MM.1S (cell line): ENCODE results near the gene CSF3.

Source experiments
- DNase-seq: peaks from one replicate; pipeline ENCODE4 v3.0.0-alpha.2; 2015
- H2AFZ ChIP-seq: fragments of 300-600 bp; sonication (generic); 2 replicates; pipeline ENCODE4 v1.6.0; 2016; ENCODE audit warnings: antibody characterized with exemption, low read length
- H3F3A ChIP-seq: fragments of 300-600 bp; sonication (generic); 2 replicates; pipeline ENCODE4 v1.6.1; 2016; ENCODE audit warnings: mild to moderate bottlenecking, antibody characterized with exemption, low read length, moderate library complexity, mixed read lengths; ENCODE audit not compliant: insufficient read depth
- H3K27ac ChIP-seq: fragments of 300-600 bp; sonication (generic); 2 replicates; pipeline ENCODE4 v1.5.1; 2016; ENCODE audit warnings: mild to moderate bottlenecking, low read length
- H3K27me3 ChIP-seq: fragments of 300-600 bp; sonication (generic); replicated peaks from 2 replicates; pipeline ENCODE4 v1.6.0; 2016; ENCODE audit warnings: low read length; ENCODE audit not compliant: insufficient read depth
- H3K36me3 ChIP-seq: fragments of 300-600 bp; sonication (generic); replicated peaks from 2 replicates; pipeline ENCODE4 v1.6.1; 2016; ENCODE audit warnings: mild to moderate bottlenecking, low read length, mixed read lengths; ENCODE audit not compliant: insufficient read depth
- H3K4me1 ChIP-seq: fragments of 300-600 bp; sonication (generic); 2 replicates; pipeline ENCODE4 v1.6.1; 2016; ENCODE audit warnings: low read length, mixed read lengths
- H3K4me2 ChIP-seq: fragments of 300-600 bp; sonication (generic); 2 replicates; pipeline ENCODE4 v1.6.0; 2016; ENCODE audit warnings: low read depth, low read length
- H3K4me3 ChIP-seq: fragments of 300-600 bp; sonication (generic); 2 replicates; pipeline ENCODE4 v1.5.1; 2016; ENCODE audit warnings: low read length, mixed read lengths
- H3K79me2 ChIP-seq: fragments of 300-600 bp; sonication (generic); 2 replicates; pipeline ENCODE4 v1.6.1; 2016; ENCODE audit warnings: mixed run types, low read length, mixed read lengths
- H3K9ac ChIP-seq: fragments of 300-600 bp; sonication (generic); 2 replicates; pipeline ENCODE4 v1.6.1; 2016; ENCODE audit warnings: low read length, mixed read lengths
- H3K9me2 ChIP-seq: fragments of 300-600 bp; sonication (generic); replicated peaks from 2 replicates; pipeline ENCODE4 v1.6.1; 2016; ENCODE audit warnings: mild to moderate bottlenecking, low read length, mixed read lengths; ENCODE audit not compliant: insufficient read depth
- H3K9me3 ChIP-seq: fragments of 300-600 bp; sonication (generic); replicated peaks from 2 replicates; pipeline ENCODE4 v1.6.1; 2016; ENCODE audit warnings: mild to moderate bottlenecking, low read length, mixed read lengths; ENCODE audit not compliant: insufficient read depth
- H4K20me1 ChIP-seq: fragments of 300-600 bp; sonication (generic); 2 replicates; pipeline ENCODE4 v1.6.1; 2016; ENCODE audit warnings: mild to moderate bottlenecking, low read length, moderate library complexity, mixed read lengths; ENCODE audit not compliant: insufficient read depth
- CTCF ChIP-seq: fragments of 300-600 bp; sonication (generic); IDR thresholded peaks from 2 replicates; pipeline ENCODE4 v1.5.1; 2016; ENCODE audit warnings: antibody characterized with exemption, low read length, mixed read lengths
- EZH2 ChIP-seq: fragments of 300-600 bp; sonication (generic); optimal IDR thresholded peaks from 2 replicates; pipeline ENCODE3; 2017; ENCODE audit warnings: low read depth, mild to moderate bottlenecking, antibody characterized with exemption, low read length, mixed read lengths
- EZH2phosphoT487 ChIP-seq: fragments of 300-600 bp; sonication (generic); IDR thresholded peaks from 2 replicates; pipeline ENCODE4 v1.6.1; 2018; ENCODE audit warnings: antibody characterized with exemption, low read length

CSF3 gene

GRCh38 chr17:40015005-40015997, at the start of gene CSF3:
Gene CSF3 (plus strand): TSS chr17:40015440. CDS start chr17:40015475, 35 bp downstream.
- Histone ChIP-seq H3K4me1 (no peaks in the 10 kb centered on the region), H3K9me2 (no peaks in the 10 kb centered on the region), H3K36me3 (no peaks in the 10 kb centered on the region), H3F3A (no peaks in the 10 kb centered on the region), H3K79me2 (no peaks in the 10 kb centered on the region), H2AFZ (no peak within 1 kb of the TSS), H4K20me1 (no peaks in the 10 kb centered on the region), H3K9ac (no peak within 1 kb of the TSS), H3K27ac (no peak within 1 kb of the TSS), H3K4me3 (no peak within 1 kb of the TSS), H3K4me2 (no peak within 1 kb of the TSS), H3K9me3 (no peaks in the 10 kb centered on the region), H3K27me3 (no peaks in the 10 kb centered on the region)
- TF ChIP-seq EZH2 (no peak), EZH2phosphoT487 (no peak), CTCF (no peak)
- DNase-seq = no peak

- Histone ChIP-seq H3K79me2 (no peaks in the 10 kb centered on the region), H3K9me3 (no peaks in the 10 kb centered on the region), H3K9me2 (no peaks in the 10 kb centered on the region), H2AFZ (no peak overlapping the region), H3K4me2 (no peak overlapping the region), H3K4me3 (no peak overlapping the region), H3K27ac (no peak overlapping the region), H3F3A (no peaks in the 10 kb centered on the region), H3K4me1 (no peaks in the 10 kb centered on the region), H4K20me1 (no peaks in the 10 kb centered on the region), H3K9ac (no peak overlapping the region), H3K27me3 (peaks cover 35% of the 10 kb centered on the region), H3K36me3 (no peaks in the 10 kb centered on the region)
- TF ChIP-seq EZH2phosphoT487 (no peak), CTCF (no peak)
- no peak for DNase-seq
These were observed 48.5 kb upstream of the CSF3 start for GRCh38 chr17:39966771-39967170.

- H3K4me1 ChIP-seq = no peaks in the 10 kb centered on the region
- TF ChIP-seq EZH2phosphoT487 = no peak
- TF ChIP-seq CTCF = no peak
- TF ChIP-seq EZH2 = no peak
These were observed 46.5 kb upstream of the CSF3 start for GRCh38 chr17:39968761-39969160.

More at GRCh38 chr17:39968761-39969160, 46.5 kb upstream of the CSF3 start:
- Histone ChIP-seq H3K9ac (no peak overlapping the region), H2AFZ (no peak overlapping the region), H3K9me2 (no peaks in the 10 kb centered on the region), H3K27me3 (peaks cover 35% of the 10 kb centered on the region), H3K4me3 (no peak overlapping the region), H4K20me1 (no peaks in the 10 kb centered on the region), H3K4me2 (no peak overlapping the region), H3K27ac (no peak overlapping the region), H3F3A (no peaks in the 10 kb centered on the region), H3K9me3 (no peaks in the 10 kb centered on the region), H3K36me3 (no peaks in the 10 kb centered on the region), H3K79me2 (no peaks in the 10 kb centered on the region)
- no peak for DNase-seq
